Globus pallidus (tissue), 1 donor: ENCODE data around the gene TERF2IP.
A peak's percentile ranks its signal among the peaks of the same experiment; 100 is the strongest.

ENCODE experiments used
- DNase-seq: peaks from one replicate; pipeline ENCODE4 v3.0.0-alpha.2; 2015; ENCODE audit warnings: low spot score

Gene TERF2IP, protein sequence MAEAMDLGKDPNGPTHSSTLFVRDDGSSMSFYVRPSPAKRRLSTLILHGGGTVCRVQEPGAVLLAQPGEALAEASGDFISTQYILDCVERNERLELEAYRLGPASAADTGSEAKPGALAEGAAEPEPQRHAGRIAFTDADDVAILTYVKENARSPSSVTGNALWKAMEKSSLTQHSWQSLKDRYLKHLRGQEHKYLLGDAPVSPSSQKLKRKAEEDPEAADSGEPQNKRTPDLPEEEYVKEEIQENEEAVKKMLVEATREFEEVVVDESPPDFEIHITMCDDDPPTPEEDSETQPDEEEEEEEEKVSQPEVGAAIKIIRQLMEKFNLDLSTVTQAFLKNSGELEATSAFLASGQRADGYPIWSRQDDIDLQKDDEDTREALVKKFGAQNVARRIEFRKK

DNA sequence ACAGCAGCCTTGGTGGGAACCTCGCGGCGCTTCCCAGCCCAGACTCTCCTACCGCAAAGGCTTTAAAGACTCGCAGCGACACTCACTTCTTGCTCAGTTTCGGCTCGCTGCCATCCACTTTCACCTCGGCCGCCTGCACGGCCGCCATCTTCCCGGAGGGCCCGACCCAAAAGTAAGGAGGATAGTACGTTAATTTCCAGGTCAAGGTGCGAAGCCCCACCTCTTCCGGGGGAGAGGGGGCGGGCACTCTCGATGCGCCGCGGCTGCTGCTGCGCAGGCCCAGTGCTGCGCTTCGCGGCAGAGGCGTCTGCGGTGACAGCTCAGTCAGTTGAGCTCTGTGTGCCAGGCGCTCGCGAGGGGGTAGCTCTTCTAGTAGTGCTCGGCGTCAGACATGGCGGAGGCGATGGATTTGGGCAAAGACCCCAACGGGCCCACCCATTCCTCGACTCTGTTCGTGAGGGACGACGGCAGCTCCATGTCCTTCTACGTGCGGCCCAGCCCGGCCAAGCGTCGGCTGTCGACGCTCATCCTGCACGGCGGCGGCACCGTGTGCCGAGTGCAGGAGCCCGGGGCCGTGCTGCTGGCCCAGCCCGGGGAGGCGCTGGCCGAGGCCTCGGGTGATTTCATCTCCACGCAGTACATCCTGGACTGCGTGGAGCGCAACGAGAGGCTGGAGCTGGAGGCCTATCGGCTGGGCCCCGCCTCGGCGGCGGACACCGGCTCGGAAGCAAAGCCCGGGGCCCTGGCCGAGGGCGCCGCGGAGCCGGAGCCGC lies at the start of gene TERF2IP, which contains the start of gene KARS1:
Gene TERF2IP (plus strand): TSS at position 282 of the 773 bp plus-strand sequence. CDS start 110 bp downstream, at position 392.
Gene KARS1 (minus strand): TSS at position 174 of the 773 bp plus-strand sequence. CDS start 26 bp downstream, at position 148.
- DNase-seq = peak; percentile 95

DNA sequence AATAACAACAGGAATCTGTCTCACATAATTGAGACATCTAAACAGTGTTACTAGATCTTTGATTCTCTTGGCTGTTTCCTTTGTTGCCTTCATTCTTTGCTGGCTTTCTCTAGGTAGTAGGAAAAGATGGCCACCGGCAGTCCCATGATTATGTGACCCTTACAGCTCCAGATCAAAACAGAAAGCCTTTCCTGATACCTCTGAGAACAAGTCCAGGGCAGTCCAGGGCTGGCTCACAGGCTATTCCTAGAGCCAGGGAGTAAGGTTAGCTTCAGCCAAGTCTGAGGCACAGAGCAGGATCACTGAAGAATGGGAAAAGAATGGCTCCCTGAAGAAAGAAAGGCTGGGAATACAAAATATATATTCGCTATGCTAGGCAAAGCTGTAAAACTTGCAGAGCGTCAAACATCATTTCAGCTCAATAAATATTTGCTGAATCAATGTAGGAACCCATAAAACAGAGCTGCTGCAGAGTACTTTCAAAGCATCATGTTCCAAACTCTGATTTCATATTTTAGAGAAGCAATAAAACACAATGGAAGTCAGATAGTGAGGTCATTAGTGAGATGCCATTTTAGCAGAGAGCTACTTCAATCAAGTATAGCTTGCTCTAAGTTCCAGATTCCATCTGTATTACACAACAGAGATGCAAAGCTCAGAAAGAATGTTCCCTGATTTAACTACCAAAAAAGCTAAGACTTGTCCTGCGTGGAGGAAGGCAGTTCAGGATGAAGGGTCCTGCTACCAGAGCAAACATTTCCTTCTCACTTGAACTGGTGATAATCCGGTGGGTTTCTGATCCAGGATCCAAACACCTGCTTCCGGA lies 47.9 kb upstream of the TERF2IP start:
- DNase-seq = no peak

DNA sequence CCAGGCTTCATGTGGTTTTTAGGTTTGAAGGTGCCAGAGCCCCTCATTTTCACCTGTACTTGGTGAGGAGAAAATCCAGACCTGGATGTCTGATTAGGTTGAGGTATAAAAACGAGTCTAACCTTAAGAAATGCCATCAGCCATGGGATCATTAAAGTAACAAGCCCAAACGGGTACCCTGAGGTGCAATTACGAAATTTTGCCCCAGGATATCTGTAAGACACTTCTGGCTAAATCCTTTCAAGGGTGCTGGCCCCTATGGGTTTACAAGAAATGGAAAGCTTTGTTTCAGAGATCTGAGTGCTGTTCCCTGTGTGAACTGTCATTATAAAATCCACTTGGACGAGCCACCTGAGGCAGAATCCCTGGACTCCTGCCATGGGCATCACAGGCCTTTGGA lies 44.3 kb upstream of the TERF2IP start:
- DNase-seq = no peak

DNA sequence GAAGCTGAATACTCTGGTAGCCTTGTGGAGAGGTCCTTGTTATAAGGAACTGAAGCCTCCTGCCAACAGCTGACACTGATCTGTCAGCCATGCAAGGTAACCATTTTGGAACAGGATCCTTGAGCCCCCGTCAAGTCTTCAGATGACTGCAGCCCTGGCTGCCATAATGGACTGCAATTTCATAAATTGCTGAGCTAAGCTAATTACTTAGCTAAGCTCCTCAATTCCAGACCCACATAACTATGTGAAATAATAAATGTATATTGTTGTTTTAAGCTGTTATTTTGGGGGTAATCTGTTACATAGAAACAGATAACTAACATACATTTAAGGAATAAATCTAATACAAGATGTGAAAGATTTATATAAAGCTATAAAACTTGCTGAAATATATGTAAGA lies 41.1 kb upstream of the TERF2IP start:
- no peak for DNase-seq

DNA sequence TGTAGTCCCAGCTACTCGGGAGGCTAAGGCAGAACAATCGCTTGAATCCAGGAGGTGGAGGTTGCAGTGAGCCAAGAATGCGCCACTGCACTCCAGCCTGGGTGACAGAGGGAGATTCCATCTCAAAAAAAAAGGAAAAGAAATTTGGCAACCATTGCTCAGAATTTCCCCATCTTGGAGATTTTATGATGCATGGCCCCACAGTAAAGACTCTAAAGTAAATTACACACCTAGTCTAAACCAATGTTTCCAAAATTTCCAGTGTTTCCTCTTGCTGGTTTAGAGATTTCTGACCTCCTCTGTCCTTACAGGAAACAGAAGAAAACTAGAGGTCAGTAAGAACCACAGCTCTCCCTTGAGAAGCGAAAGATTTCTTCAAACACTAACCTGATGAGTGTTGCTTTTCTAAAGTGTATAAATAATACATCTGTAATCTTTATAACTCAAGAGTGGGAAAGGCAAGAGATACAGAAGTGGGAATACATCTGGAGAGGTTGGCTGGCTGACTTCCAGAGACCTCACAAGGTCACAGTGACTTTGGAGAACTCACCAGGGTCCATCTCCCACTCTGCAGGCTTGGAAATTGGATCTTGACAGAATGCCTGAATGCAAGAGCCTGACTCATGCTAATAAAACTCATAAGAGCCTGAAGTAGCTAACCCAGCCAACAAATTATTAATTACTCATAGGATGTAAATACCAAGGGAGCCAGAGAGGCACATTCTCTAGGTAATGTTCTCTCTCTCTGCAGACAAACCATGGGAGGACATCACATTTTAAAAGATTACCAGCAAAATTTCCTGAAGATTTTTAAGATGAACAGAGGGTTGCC lies 33.3 kb upstream of the TERF2IP start:
- no peak for DNase-seq

DNA sequence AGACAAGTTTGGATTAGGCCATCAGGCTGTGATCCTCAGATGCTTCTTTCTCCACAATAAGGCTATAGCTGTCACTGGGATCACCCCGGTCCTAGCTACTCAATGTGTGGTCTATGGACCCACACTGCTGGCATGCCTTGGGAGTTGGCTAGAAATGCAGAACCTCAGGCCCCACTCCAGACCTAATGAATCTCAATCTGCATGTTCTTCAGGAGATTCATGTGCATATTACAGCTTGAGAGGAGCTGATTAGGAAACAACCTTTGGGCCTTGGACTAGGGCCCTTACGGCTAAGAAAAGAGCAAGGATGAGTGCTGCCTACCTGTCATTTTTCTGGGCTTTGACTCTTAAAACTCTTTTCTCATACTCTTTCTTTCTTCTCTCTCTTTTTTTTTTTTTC lies 32.0 kb upstream of the TERF2IP start:
- DNase-seq = no peak

DNA sequence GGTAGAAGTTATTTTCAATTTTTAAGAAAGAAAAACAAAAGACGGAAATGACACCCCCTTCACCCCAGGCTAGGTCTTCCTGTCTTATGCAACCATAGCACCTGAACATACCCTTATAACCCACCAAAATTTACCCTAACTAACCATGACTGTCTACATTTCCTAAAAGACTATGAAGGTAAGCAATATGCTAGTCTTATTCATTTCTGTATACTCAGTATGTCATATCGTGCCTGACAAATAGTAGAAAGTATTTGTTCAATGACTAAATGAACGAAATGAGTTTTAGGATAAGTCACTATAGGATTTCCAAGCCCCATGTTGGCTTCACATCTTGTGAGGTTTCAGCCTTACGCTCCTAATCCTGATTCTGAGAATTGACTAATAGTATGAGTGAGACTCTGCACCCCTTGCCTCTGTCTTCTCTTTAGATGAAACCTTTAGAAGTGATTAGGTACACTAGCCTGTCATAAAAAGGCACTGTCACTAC lies 31.0 kb upstream of the TERF2IP start:
- DNase-seq = no peak

DNA sequence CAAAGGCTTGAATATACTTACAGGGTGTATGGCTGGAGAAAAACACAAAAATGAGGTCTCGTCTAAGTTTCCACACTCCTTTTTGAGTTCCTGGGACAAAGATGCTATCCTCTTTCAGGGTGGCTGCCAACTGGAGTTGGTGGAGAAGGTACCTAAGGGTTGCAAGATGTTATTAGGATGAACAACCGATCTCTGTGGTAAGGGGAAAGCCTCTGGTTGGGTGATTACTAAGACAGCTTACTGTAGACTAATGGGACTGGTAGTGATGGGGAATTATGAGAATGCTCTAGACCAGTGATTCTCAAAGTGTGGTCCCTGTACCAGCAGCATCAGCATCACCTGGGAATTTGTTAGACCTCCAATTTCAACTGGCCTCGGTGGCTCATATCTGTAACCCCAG lies 30.5 kb upstream of the TERF2IP start:
- no peak for DNase-seq

DNA sequence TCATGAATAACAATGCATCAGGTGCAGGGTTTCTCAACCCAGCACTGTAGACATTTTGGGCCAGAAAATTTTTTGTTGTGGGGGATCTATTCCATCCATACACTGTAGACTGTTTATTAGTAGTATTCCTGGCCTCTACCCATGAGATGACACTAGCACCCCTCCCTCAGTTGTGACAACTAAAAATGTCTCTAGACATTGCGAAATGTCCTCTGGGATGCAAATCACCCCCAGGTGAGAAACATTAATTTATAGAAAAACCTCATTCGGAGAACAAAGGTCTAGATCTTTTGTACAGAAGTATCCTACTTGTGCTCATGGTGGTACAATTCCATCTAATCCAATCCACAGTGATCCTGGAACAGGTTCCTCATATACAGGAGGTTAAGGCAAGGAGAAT lies 28.8 kb upstream of the TERF2IP start:
- DNase-seq = no peak

DNA sequence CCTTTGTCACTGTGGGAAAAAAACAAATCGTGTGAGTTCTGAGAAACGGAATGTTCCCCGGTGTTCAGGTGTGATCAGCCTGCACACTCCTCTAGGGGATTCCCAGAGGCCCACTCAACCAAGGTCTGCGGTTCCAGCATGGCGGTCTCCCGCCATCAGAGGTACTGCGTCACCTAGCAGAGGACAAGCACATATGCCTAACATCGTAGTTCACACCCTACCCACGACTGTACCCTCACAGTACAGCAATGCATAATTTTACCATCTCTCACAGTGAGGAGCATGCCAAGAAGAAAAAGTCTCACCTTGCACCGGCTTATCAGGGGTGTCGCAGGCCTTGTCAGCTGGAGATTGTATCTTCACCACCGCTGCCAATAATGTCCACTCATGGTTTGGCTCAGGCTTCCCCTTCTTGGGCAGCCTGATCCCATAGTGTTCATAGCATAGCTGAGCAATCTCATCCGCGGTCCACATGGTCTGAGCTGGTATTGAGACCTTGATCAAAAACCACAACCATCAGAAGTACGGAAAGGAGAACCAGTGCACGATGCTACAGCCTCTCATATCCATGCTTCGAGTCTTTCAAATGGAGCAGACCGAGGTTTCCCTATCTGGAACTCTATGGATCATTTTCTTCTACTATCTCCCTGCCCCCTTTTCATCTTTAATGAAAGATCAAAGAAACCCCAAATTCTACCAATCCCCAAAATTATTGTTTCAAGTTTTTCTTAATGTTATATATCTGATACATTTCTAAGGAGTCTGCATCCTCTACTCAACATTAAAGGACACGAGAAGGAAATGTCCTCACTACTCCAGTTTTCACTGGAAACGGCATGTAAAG lies 27.0 kb upstream of the TERF2IP start:
- DNase-seq = no peak

DNA sequence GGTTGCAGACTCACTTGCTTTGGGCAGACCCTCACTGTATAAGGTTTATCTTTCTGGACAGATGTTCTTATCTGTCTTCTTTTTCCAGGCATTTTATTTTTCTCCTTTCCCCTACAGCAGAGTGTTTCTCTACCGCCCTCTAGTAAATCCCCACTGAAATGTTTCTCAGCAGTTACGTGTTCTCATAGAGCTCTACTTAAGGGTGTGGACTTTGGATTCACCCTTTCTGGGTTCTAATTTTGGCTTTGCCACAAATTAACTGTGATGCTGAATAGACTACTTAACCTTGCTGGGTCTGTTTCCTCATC lies 26.4 kb upstream of the TERF2IP start:
- peak; percentile 23 for DNase-seq

DNA sequence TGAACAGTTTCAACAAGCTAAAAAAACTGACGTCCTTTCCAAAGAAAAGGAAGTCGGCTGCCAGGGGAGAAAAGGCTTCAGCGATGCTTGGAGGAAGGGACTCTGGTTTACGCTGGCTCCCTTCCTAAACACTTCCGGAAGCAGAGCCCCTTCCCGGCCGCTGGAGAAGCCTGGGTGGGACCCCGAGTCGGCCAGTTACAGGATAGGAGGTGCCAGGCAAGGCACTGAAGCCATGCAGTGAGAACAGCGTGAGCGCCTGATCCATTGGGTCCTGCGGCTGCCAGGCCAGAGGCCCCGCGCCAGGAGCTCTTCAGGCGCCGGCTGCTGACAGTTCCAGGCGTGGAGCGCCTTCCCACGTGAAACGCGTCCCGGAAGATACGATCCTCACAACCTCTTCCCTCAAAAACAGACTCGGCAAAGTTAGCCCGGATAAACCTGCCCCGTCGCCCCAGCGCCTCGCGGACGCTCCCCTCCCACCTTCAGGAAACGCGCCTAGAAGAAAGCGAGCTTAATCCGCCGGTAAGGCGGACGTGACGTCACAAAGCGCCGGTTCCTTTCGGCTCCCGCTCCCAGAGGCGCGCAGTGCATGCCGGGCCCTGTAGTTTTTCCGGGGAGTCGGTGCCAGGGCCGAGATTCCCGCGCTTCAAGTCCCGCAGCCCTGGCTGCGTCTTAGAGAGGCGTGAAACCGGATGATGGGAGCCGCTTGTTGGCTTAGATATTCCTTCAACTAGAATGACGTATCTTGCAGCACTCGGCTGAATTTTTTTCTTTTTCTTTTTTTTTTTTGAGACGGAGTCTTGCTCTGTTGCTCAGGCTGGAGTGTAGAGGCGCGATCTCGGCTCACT lies 24.6 kb upstream of the TERF2IP start, which contains the start of gene ADAT1:
Gene ADAT1 (minus strand): TSS at position 521 of the 845 bp plus-strand sequence. CDS start 2,482 bp downstream, outside the sequence.
- DNase-seq = peak; percentile 96

DNA sequence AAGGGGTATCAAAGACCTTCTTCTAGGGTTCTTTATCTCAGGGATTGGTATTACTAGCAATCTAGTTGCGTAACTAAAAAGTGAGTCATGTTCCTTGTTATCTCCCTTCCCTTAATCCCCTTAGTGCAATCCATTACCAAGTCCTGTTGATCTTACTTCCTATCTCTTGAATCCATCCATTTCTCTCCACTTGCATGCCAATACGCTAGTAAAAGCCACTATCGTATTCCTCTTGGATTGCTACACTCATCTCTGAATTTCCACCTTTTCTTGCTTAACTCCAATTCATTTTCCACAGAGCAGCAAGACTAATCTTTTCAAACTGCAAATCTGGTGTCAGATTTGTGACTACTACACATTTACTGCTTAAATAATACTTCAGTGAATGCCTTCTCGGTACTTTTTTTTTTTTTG lies 22.6 kb upstream of the TERF2IP start:
- no peak for DNase-seq

DNA sequence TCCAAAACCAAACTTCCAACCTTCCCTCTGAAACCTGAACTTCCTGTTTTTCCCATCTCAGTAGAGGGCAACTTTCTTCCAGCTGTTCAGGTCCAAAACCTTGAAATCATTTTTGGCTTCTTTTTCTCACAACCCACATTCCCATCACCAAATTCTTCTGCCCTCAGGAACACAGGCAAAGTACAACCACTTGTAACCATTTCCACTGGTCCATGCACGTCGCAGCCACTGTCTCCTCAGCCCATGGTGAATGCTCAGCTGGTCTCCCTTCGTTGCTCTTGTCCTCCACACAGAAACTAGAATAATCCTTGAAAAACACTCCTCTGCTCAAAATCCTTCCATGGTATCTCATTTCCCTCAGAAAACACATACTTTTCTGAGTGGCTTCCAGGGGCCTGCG lies 20.8 kb upstream of the TERF2IP start:
- DNase-seq = no peak

DNA sequence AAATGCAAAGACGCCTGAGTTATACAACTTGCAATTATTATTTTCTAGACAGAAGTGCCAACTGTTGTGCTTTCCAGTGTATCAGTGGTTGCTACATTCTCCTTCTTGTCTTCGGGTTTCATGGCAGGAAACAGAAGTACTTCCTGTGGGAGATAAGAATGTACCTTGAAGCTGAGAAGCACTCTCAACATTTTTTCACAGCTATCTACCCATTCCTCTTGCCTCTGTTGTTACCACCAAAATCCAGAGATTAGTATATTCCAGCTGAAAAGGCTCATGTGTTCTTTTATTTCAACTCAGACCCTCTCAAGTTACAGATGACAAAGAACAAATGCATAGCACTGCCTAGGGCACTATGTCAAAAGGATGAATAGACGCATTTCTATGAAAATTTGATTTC lies 19.7 kb upstream of the TERF2IP start:
- no peak for DNase-seq

DNA sequence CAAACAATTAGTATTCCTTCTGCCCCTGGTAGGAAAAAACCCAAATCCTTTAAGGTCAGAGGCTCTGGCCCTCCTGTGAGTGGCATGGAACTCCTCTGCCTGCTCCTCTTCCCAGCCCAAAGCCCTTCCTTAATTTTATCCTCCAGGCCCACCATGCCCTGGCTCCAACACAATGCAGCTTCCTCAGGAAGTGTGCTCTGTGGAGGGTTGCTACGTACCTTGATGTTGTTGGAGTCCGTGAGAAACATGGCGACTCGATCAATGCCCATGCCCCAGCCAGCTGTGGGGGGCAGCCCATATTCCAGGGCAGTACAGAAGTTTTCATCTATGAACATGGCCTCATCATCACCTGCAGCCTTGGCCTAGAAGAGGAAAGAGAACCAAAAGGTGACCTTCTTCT lies 19.2 kb upstream of the TERF2IP start:
- no peak for DNase-seq

DNA sequence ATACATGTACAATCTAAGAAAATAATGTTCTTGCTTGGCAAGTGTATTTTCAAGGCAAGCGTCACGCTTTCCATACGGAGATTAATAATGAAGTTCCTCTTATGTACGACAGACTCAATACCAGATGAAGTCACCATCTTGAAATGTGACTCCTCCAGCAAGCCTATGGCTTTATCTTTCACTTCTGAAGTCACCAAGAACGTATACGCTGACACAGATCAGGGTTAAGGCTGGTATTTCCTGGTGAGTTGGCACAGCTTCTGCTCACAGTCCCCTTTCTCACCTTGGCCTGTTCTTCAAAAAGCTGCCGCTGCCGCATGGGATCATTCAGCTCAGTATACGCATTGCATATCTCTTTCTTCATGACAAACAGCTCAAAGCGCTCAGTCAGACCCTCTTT lies 18.4 kb upstream of the TERF2IP start:
- no peak for DNase-seq

DNA sequence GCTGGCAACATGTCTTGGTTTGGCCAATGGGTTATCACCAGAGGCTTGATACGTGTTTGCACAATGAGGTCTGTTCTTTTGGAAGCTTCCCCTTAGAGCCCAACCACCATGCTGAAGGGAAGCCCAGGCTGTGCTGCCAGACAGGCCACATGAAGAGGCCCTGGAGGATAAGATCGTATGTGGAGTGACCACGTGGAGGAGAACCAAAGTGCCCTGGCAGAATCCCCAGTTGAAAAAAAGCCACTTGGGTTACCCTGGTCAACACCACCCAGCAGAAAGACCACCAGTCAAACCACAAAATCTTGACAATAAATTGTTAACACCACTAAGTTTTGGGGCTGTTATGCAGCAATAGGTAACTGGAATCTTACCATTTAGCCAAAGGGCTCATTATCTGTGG lies 17.5 kb upstream of the TERF2IP start:
- DNase-seq = no peak

DNA sequence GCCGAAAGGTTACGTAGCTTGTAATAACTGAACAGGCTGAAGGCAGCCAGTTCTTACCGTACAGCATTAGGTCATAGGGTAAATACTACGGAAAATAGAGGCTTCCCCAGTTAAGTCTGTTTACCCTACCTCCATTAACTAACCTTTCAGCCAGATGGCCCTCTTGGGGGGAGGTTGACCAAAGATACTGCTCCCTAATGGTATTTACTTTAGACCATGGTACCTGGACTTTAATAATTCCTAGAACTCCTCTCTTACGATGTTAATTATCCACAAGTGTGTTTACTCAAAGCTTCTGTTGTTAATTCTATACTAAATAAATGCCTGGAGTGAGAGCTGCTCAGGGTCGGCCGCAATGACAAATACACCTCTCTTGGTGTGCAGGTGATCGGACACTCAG lies 14.7 kb upstream of the TERF2IP start:
- DNase-seq = no peak
